ENCODE results near the gene VSIG1. TPM values are rescaled to one million over a fixed set of nuclear protein-coding genes. Genes with fewer than 3 reads are reported as not detected.

Gene VSIG1
- total and polyA plus RNA-seq, 2 of the 4 experiments (the other 2 are of a cell fraction), result not detected

GRCh38 chrX:108105473-108105872 lies 60.6 kb downstream of the VSIG1 start:
- ATAC-seq (ENCODE audit: low read depth) (no peak), DNase-seq (no peak)
- Histone ChIP-seq H3K56ac (ENCODE audit: extremely low read depth, insufficient read depth, low read length) (no peak overlapping the region), H3K9me3 (ENCODE audit: control insufficient read depth, insufficient read depth, low read length) (no peaks in the 10 kb centered on the region), H3K27me3 (ENCODE audit: control insufficient read depth, insufficient read depth, low read length) (no peaks in the 10 kb centered on the region; the same call in 1 of the 2 replicates), H3K4me2 (ENCODE audit: low read depth, low read length) (no peak overlapping the region), H2BK20ac (ENCODE audit: low read depth, low read length) (no peak overlapping the region), H4K5ac (ENCODE audit: low read depth, low read length) (no peak overlapping the region), H3K18ac (ENCODE audit: low read depth, low read length) (no peak overlapping the region), H3K27ac (ENCODE audit: insufficient read depth, low read length) (no peak overlapping the region), H3K9me1 (ENCODE audit: insufficient read depth, low read length) (no peaks in the 10 kb centered on the region), H3K4ac (ENCODE audit: low read depth, low read length) (no peak overlapping the region), H2BK15ac (ENCODE audit: low read depth, low read length) (no peak overlapping the region), H2BK120ac (ENCODE audit: low read depth, low read length) (no peak overlapping the region), H2BK5ac (ENCODE audit: low read depth, low read length, poor library complexity, severe bottlenecking) (no peak overlapping the region), H3K9ac (ENCODE audit: low read depth, low read length) (no peak overlapping the region), H4K20me1 (ENCODE audit: insufficient read depth, low read length) (no peaks in the 10 kb centered on the region), H4K91ac (ENCODE audit: insufficient read depth, low read depth, low read length) (no peak overlapping the region), H2AK5ac (ENCODE audit: low read depth, low read length) (no peak overlapping the region), H3K14ac (replicated peaks; ENCODE audit: low read depth, low read length) (no peak overlapping the region), H3K79me1 (ENCODE audit: low read depth in 1 of 2, low read length in 2 of 2) (no peaks in the 10 kb centered on the region; a peak in 1 of 4 replicates), H3K36me3 (ENCODE audit: control insufficient read depth, insufficient read depth, low read length) (no peaks in the 10 kb centered on the region), H3K4me1 (ENCODE audit: control insufficient read depth, insufficient read depth, low read length) (no peaks in the 10 kb centered on the region), H2AK9ac (replicated peaks; ENCODE audit: low read depth, low read length, poor library complexity) (peak overlapping the region; percentile 52), H3K4me3 (ENCODE audit: insufficient read depth, low read depth, low read length) (no peak overlapping the region), H3K23ac (ENCODE audit: low read depth, low read length) (no peak overlapping the region), H2AFZ (replicated peaks; ENCODE audit: low read length, poor library complexity) (no peak overlapping the region), H4K8ac (ENCODE audit: low read depth in 2 of 2, low read length in 2 of 2) (no peak overlapping the region)
- intact Hi-C loops (cut with micrococcal nuclease), result no loop called here
- no TSS peak for BruUV-seq (replicated peaks)
- TF ChIP-seq MAFK (IDR thresholded peaks at IDR 0.05; ENCODE audit: low read depth, low read length) (no peak), SMC3 (IDR thresholded peaks at IDR 0.05; ENCODE audit: low read depth, low read length) (no peak), MAZ (IDR thresholded peaks at IDR 0.05; ENCODE audit: borderline replicate concordance, low read depth, low read length) (no peak), CTCF (conservative IDR thresholded peaks at IDR 0.05; ENCODE audit: low read depth, low read length) (no peak), RCOR1 (IDR thresholded peaks at IDR 0.05; ENCODE audit: insufficient replicate concordance, low read length) (no peak), USF2 (IDR thresholded peaks at IDR 0.05; ENCODE audit: low read depth, low read length) (no peak), ELK1 (IDR thresholded peaks at IDR 0.05; ENCODE audit: borderline replicate concordance, low read depth, low read length) (no peak), POLR2A (IDR thresholded peaks at IDR 0.05; ENCODE audit: low read depth, low read length) (no peak)
- dilution Hi-C loops (cut with HindIII; ENCODE audit: low sequenced_read_pairs, unreplicated experiment), result no loop called here
- in situ Hi-C loops (cut with MboI; ENCODE audit: low sequenced_read_pairs), result no loop called here
- POLR2A ChIA-PET (ENCODE audit: unreplicated experiment), result no interaction called here
- CTCF ChIA-PET, result no interaction called here

Measured in IMR-90 (cell line).